ENCODE measurements around the gene DCBLD2. TPM values are rescaled to one million over a fixed set of nuclear protein-coding genes. Genes with fewer than 3 reads are reported as not detected.

Gene DCBLD2
- total and polyA plus RNA-seq, 2 donors (not counting 3 experiments of a cell fraction or from before 2014, with no cell fraction given), result 28.7 to 77.3 TPM

- CTCF ChIA-PET, result no interaction called here
These were observed 134.6 kb downstream of the DCBLD2 start for GRCh38 chr3:98766924-98767323.

More at GRCh38 chr3:98766924-98767323, 134.6 kb downstream of the DCBLD2 start:
- Histone ChIP-seq H3K9me1 (replicated peaks; ENCODE audit: control insufficient read depth, extremely low read depth, insufficient read depth, low read length) (no peaks in the 10 kb centered on the region), H3K36me3 (ENCODE audit: control insufficient read depth in 2 of 2, extremely low read depth in 1 of 2, insufficient read depth in 2 of 2, low read length in 2 of 2) (peaks cover 0 to 4% of the 10 kb centered on the region in 2 experiments), H3K9me3 (replicated peaks; ENCODE audit: control insufficient read depth, insufficient read depth, low read length) (no peaks in the 10 kb centered on the region), H4K20me1 (replicated peaks; ENCODE audit: control insufficient read depth, extremely low read depth, insufficient read depth, low read length) (no peaks in the 10 kb centered on the region), H3K79me2 (ENCODE audit: control insufficient read depth, insufficient read depth, low read length) (peaks cover 14% of the 10 kb centered on the region), H2AFZ (ENCODE audit: low read depth, low read length) (no peak overlapping the region), H3K9ac (replicated peaks; ENCODE audit: extremely low read depth, insufficient read depth, low read length) (no peak overlapping the region), H3K4me3 (replicated peaks in 1 of 3; ENCODE audit: insufficient read depth in 1 of 3, low read depth in 1 of 3, low read length in 3 of 3) (no peak overlapping the region), H3K27me3 (ENCODE audit: control insufficient read depth in 2 of 2, insufficient read depth in 2 of 2, low read length in 2 of 2) (no peaks in the 10 kb centered on the region), H3K4me1 (ENCODE audit: control insufficient read depth, extremely low read depth, insufficient read depth, low read length) (peaks cover 62% of the 10 kb centered on the region), H3K27ac (ENCODE audit: insufficient read depth, low read depth, low read length) (no peak overlapping the region), H3K4me2 (ENCODE audit: insufficient read depth, low read length) (no peak overlapping the region)
- BruUV-seq (replicated peaks), result no TSS peak
- TF ChIP-seq POLR2AphosphoS5 (IDR thresholded peaks at IDR 0.05; ENCODE audit: insufficient read depth, low read depth, low read length) (no peak), MAX (IDR thresholded peaks at IDR 0.05; ENCODE audit: insufficient read depth, insufficient read length) (no peak), CTCF (IDR thresholded peaks at IDR 0.05; ENCODE audit: extremely low read depth in 1 of 2, insufficient read depth in 1 of 2, low read depth in 1 of 2, low read length in 2 of 2) (no peak)
- FAIRE-seq (no peak), DNase-seq (ENCODE audit: low read depth, low spot score) (no peak)
- intact Hi-C loops (cut with micrococcal nuclease), result no loop called here
- POLR2A ChIA-PET, result no interaction called here
- dilution Hi-C loops (cut with MboI; ENCODE audit: extremely low pct_ligation_motif_present, low sequenced_read_pairs), result no loop called here
